Measurements from ENCODE around the gene PPP2R2C.

The PPP2R2C gene

GRCh38 chr4:6298852-6299251, 173.6 kb downstream of the PPP2R2C start:
- DNase-seq, result no peak

- DNase-seq, result no peak
Observed at GRCh38 chr4:6298035-6298434, 174.4 kb downstream of the PPP2R2C start.

- no peak for DNase-seq
Observed at GRCh38 chr4:6297266-6297815, 175.1 kb downstream of the PPP2R2C start.

GRCh38 chr4:6296026-6296425, 176.4 kb downstream of the PPP2R2C start:
- no peak for DNase-seq

- no peak for DNase-seq
Observed at GRCh38 chr4:6295495-6295894, 176.9 kb downstream of the PPP2R2C start.

GRCh38 chr4:6294705-6295421, 177.6 kb downstream of the PPP2R2C start:
- DNase-seq, result no peak

- no peak for DNase-seq
Observed at GRCh38 chr4:6293661-6294060, 178.8 kb downstream of the PPP2R2C start.

- no peak for DNase-seq
Observed at GRCh38 chr4:6293097-6293445, 179.3 kb downstream of the PPP2R2C start.

- no peak for DNase-seq
Observed at GRCh38 chr4:6292376-6293096, 179.9 kb downstream of the PPP2R2C start.

- no peak for DNase-seq
Observed at GRCh38 chr4:6291784-6292297, 180.6 kb downstream of the PPP2R2C start.

- DNase-seq, result no peak
Observed at GRCh38 chr4:6290769-6291547, 181.5 kb downstream of the PPP2R2C start.

- no peak for DNase-seq
Observed at GRCh38 chr4:6290256-6290655, 182.2 kb downstream of the PPP2R2C start.

GRCh38 chr4:6288871-6289270, 183.5 kb downstream of the PPP2R2C start:
- DNase-seq, result no peak

GRCh38 chr4:6288342-6288741, 184.1 kb downstream of the PPP2R2C start:
- DNase-seq, result no peak

- DNase-seq, result no peak
Observed at GRCh38 chr4:6287017-6287788, 185.2 kb downstream of the PPP2R2C start.

GRCh38 chr4:6283282-6283681, 189.1 kb downstream of the PPP2R2C start:
- DNase-seq, result no peak

GRCh38 chr4:6282314-6282771, 190.1 kb downstream of the PPP2R2C start:
- no peak for DNase-seq

- no peak for DNase-seq
Observed at GRCh38 chr4:6281436-6282313, 190.7 kb downstream of the PPP2R2C start.

- DNase-seq, result no peak
Observed at GRCh38 chr4:6280365-6280996, 191.9 kb downstream of the PPP2R2C start.

- DNase-seq, result no peak
Observed at GRCh38 chr4:6279582-6280289, 192.7 kb downstream of the PPP2R2C start.
